Mucosa of descending colon (tissue), 3 donors: ENCODE data around the gene CRTAC1. TPM values are rescaled to one million over a fixed set of nuclear protein-coding genes. Genes with fewer than 3 reads are reported as not detected.

Source experiments
- ATAC-seq: fragments of 200-7000 bp; cut with Tn5 transposase; one replicate; pipeline ENCODE4 v1.9.1; 2020; ENCODE audit warnings: mild to moderate bottlenecking, moderate library complexity
- DNase-seq, 3 donors: peaks; one replicate each; pipeline ENCODE4 v3.0.0-alpha.2; 2020
- H3K36me3 ChIP-seq: fragments of 200-600 bp; one replicate; pipeline ENCODE4 v1.8.0; 2021; ENCODE audit warnings: low read depth, mild to moderate bottlenecking
- H3K4me1 ChIP-seq: fragments of 200-600 bp; one replicate; pipeline ENCODE4 v1.8.0; 2021; ENCODE audit warnings: low read depth, mild to moderate bottlenecking
- H3K4me3 ChIP-seq: fragments of 200-600 bp; one replicate; pipeline ENCODE4 v1.8.0; 2021; ENCODE audit warnings: mild to moderate bottlenecking
- H3K9me3 ChIP-seq: fragments of 200-600 bp; one replicate; pipeline ENCODE4 v1.8.0; 2021; ENCODE audit warnings: mild to moderate bottlenecking
- CTCF ChIP-seq: fragments of 200-600 bp; IDR thresholded peaks from one replicate; pipeline ENCODE4 v1.8.0; 2022; ENCODE audit warnings: antibody characterized with exemption, mild to moderate bottlenecking
- intact Hi-C, 2 donors: fragments of 100-400 bp; cut with DNase I in 1 of 2; cut with micrococcal nuclease in 1 of 2; formaldehyde crosslinking; loops; one replicate each; pipeline versions ENCODE4 v1.11.0 to v1.11.1; 2022; cut with DNase I, micrococcal nuclease
- total RNA-seq, 3 donors: library from RNA; stranded (reverse); fragmentation: NEBNext Ultra II Directional in 2 of 3; extraction: Animal tissue kit (Norgen Biotek cat#: 25700) in 2 of 3; gene quantifications; one replicate each; pipeline versions ENCODE4 v1.2.1 to v1.2.4, GENCODE V29; 2021 to 2023
- donor health status: DM: no; HTN: no; CAD: no; lungs with moderate emphysema.
- donor health status: DM: no; HTN: no; CAD: no.
- donor health status: DM: no; HTN: yes; CAD: no.

Gene CRTAC1
- total RNA-seq, 3 donors from 2014 or later, result 0.17 to 8.8 (median 1.0) TPM

- no peak overlapping the region for H3K4me3 ChIP-seq
- peak; percentile 74 for TF ChIP-seq CTCF
- peaks cover 12% of the 10 kb centered on the region for H3K4me1 ChIP-seq
- intact Hi-C loops, result no loop called here
- peak in 2 of 3 donors; percentile 50 to 60 for DNase-seq
- peak; percentile 80 for ATAC-seq
- H3K9me3 ChIP-seq, result no peaks in the 10 kb centered on the region
- H3K36me3 ChIP-seq, result no peaks in the 10 kb centered on the region
These were observed 2.2 kb downstream of the CRTAC1 start for GRCh38 chr10:98028168-98028770.

GRCh38 chr10:98023024-98023423 is 7.4 kb downstream of the CRTAC1 start:
- Histone ChIP-seq H3K36me3 (no peaks in the 10 kb centered on the region), H3K9me3 (no peaks in the 10 kb centered on the region), H3K4me1 (no peaks in the 10 kb centered on the region), H3K4me3 (no peak overlapping the region)
- ATAC-seq, result no peak
- no peak for DNase-seq
- intact Hi-C loops, result no loop called here
- no peak for TF ChIP-seq CTCF

GRCh38 chr10:98020784-98021183 is 9.6 kb downstream of the CRTAC1 start:
- Histone ChIP-seq H3K36me3 (no peaks in the 10 kb centered on the region), H3K4me1 (no peaks in the 10 kb centered on the region), H3K9me3 (no peaks in the 10 kb centered on the region), H3K4me3 (no peak overlapping the region)
- intact Hi-C loops, result no loop called here
- ATAC-seq (no peak), DNase-seq (no peak)
- no peak for TF ChIP-seq CTCF

- ATAC-seq, result no peak
- no peak overlapping the region for H3K4me3 ChIP-seq
- no peak for TF ChIP-seq CTCF
- H3K9me3 ChIP-seq, result no peaks in the 10 kb centered on the region
- no peak for DNase-seq
- H3K36me3 ChIP-seq, result no peaks in the 10 kb centered on the region
- intact Hi-C loops, result no loop called here
- H3K4me1 ChIP-seq, result no peaks in the 10 kb centered on the region
These were observed 10.2 kb downstream of the CRTAC1 start for GRCh38 chr10:98020254-98020653.

GRCh38 chr10:98019784-98020183 is 10.6 kb downstream of the CRTAC1 start:
- intact Hi-C loops, result no loop called here
- ATAC-seq (no peak), DNase-seq (no peak)
- H3K9me3 ChIP-seq, result no peaks in the 10 kb centered on the region
- H3K4me3 ChIP-seq, result no peak overlapping the region
- no peaks in the 10 kb centered on the region for H3K36me3 ChIP-seq
- TF ChIP-seq CTCF, result no peak
- H3K4me1 ChIP-seq, result no peaks in the 10 kb centered on the region
